PFSK-1 (cell line): ENCODE results near the gene KLLN.

ENCODE experiments used
- POLR2AphosphoS5 ChIP-seq: IDR thresholded peaks from 2 replicates; pipeline ENCODE4 v1.6.1; 2012; ENCODE audit warnings: low read depth, mild to moderate bottlenecking, control low read depth, low read length, moderate library complexity
- REST ChIP-seq, 2 experiments: IDR thresholded peaks; 2 replicates each; pipeline versions ENCODE4 v1.6.1 to v1.8.0; 2011 to 2012; ENCODE audit warnings: low read depth in 2 of 2, low read length in 2 of 2, control low read depth in 1 of 2, inconsistent platforms in 1 of 2, mild to moderate bottlenecking in 1 of 2, moderate library complexity in 1 of 2; ENCODE audit not compliant: insufficient read depth in 1 of 2
- SIN3A ChIP-seq: IDR thresholded peaks from 2 replicates; pipeline ENCODE4 v1.6.1; 2012; ENCODE audit warnings: mild to moderate bottlenecking, low read length, moderate library complexity, borderline replicate concordance; ENCODE audit not compliant: insufficient read depth
- TAF1 ChIP-seq: IDR thresholded peaks from 2 replicates; pipeline ENCODE4 v1.6.1; 2012; ENCODE audit warnings: low read length, control low read depth, borderline replicate concordance; ENCODE audit not compliant: insufficient read depth

GRCh38 chr10:87861566-87861952 is 1.8 kb downstream of the KLLN start:
- TF ChIP-seq POLR2AphosphoS5 (no peak), TAF1 (no peak), REST (IDR thresholded peaks at IDR 0.05; ENCODE audit: insufficient read depth in 1 of 2, low read depth in 2 of 2, low read length in 2 of 2) (no peak), SIN3A (no peak)
